ENCODE data around the gene TRAK1. TPM values are rescaled to one million over a fixed set of nuclear protein-coding genes. Genes with fewer than 3 reads are reported as not detected.

TRAK1 gene
- polyA plus RNA-seq, 3 donors, result 6.6 to 40.8 (median 7.0) TPM

GRCh38 chr3:42191443-42191747 is 100.2 kb downstream of the TRAK1 start:
- no peak overlapping the region for H3K4me3 ChIP-seq (replicated peaks in 1 of 3; ENCODE audit: low read depth in 2 of 3, low read length in 3 of 3)
- no peak overlapping the region for H3K4me2 ChIP-seq (replicated peaks; ENCODE audit: extremely low read depth, low read length, poor library complexity, severe bottlenecking)
- peak in 1 of 3 donors; percentile 15 for DNase-seq
- H3K36me3 ChIP-seq (replicated peaks in 1 of 2; ENCODE audit: control insufficient read depth in 1 of 2, insufficient read depth in 2 of 2, low read length in 2 of 2), result peaks cover 48 to 68% of the 10 kb centered on the region in 2 donors
- peak overlapping the region in 1 of 2 donors; percentile 87 for H3K27ac ChIP-seq (ENCODE audit: low read depth in 1 of 2, low read length in 2 of 2)
- H3K4me1 Mint-ChIP-seq, result peaks cover 30% of the 10 kb centered on the region
- no peak overlapping the region for H2AFZ ChIP-seq (ENCODE audit: insufficient read depth, low read depth, low read length, poor library complexity, severe bottlenecking)
- H3K9me3 ChIP-seq (replicated peaks in 1 of 2; ENCODE audit: control insufficient read depth in 1 of 2, insufficient read depth in 1 of 2, low read length in 2 of 2), result no peaks in the 10 kb centered on the region
- TF ChIP-seq CTCF (IDR thresholded peaks at IDR 0.05), result peak; percentile 61
- no peaks in the 10 kb centered on the region for H3K9me3 Mint-ChIP-seq
- peaks cover 56% of the 10 kb centered on the region for H4K20me1 ChIP-seq (ENCODE audit: insufficient read depth, low read length)
- no peak overlapping the region for H3K4me3 Mint-ChIP-seq
- no peaks in the 10 kb centered on the region for H3K27me3 ChIP-seq (ENCODE audit: control insufficient read depth in 2 of 2, insufficient read depth in 2 of 2, low read length in 2 of 2)
- peaks cover 0 to 1% (median 0%) of the 10 kb centered on the region in 3 donors for H3K27me3 Mint-ChIP-seq (ENCODE audit: low read depth in 3 of 3)
- H3K4me1 ChIP-seq (ENCODE audit: control insufficient read depth in 1 of 2, insufficient read depth in 2 of 2, low read length in 2 of 2), result peaks cover 28 to 31% of the 10 kb centered on the region in 2 donors
- H3K79me2 ChIP-seq (ENCODE audit: insufficient read depth, low read length), result no peaks in the 10 kb centered on the region
- H3K36me3 Mint-ChIP-seq, result peaks cover 64 to 82% of the 10 kb centered on the region in 2 donors
- intact Hi-C loops (cut with micrococcal nuclease), result loop anchor here in 1 of 2 donors (10.0 kb wide), 1 partner anchor 297 kb away; no protein-coding TSS in a partner anchor
- 27% methylated on average over 2 of the region's 4 CpGs for WGBS (ENCODE audit: insufficient coverage)
- peak overlapping the region; percentile 6 for H3K9ac ChIP-seq (ENCODE audit: insufficient read depth, low read length, poor library complexity, severe bottlenecking)
- H3K27ac Mint-ChIP-seq, result peak overlapping the region in 6 of 7 donors; percentile 10 to 72 (median 54)

- 47% methylated on average over 7 of the region's 8 CpGs for WGBS (ENCODE audit: insufficient coverage)
- H3K79me2 ChIP-seq (ENCODE audit: insufficient read depth, low read length), result no peaks in the 10 kb centered on the region
- H3K27me3 ChIP-seq (ENCODE audit: control insufficient read depth in 2 of 2, insufficient read depth in 2 of 2, low read length in 2 of 2), result no peaks in the 10 kb centered on the region
- H3K4me1 Mint-ChIP-seq, result peaks cover 30% of the 10 kb centered on the region
- peak; percentile 37 to 81 (median 50) for DNase-seq
- no peak for TF ChIP-seq CTCF (IDR thresholded peaks at IDR 0.05)
- intact Hi-C loops (cut with micrococcal nuclease), result loop anchor here in 1 of 2 donors (10.0 kb wide), 1 partner anchor 298 kb away; no protein-coding TSS in a partner anchor
- no peaks in the 10 kb centered on the region for H3K9me3 ChIP-seq (replicated peaks in 1 of 2; ENCODE audit: control insufficient read depth in 1 of 2, insufficient read depth in 1 of 2, low read length in 2 of 2)
- peak overlapping the region; percentile 17 to 87 for H3K27ac ChIP-seq (ENCODE audit: low read depth in 1 of 2, low read length in 2 of 2)
- H3K9ac ChIP-seq (ENCODE audit: insufficient read depth, low read length, poor library complexity, severe bottlenecking), result peak overlapping the region; percentile 32
- H3K4me3 Mint-ChIP-seq, result peak overlapping the region in 1 of 2 donors; percentile 35
- peaks cover 50% of the 10 kb centered on the region for H4K20me1 ChIP-seq (ENCODE audit: insufficient read depth, low read length)
- peaks cover 67 to 83% of the 10 kb centered on the region in 2 donors for H3K36me3 Mint-ChIP-seq
- peak overlapping the region in 1 of 3 experiments; percentile 21 for H3K4me3 ChIP-seq (replicated peaks in 1 of 3; ENCODE audit: low read depth in 2 of 3, low read length in 3 of 3)
- H3K4me2 ChIP-seq (replicated peaks; ENCODE audit: extremely low read depth, low read length, poor library complexity, severe bottlenecking), result peak overlapping the region; percentile 42
- no peak overlapping the region for H2AFZ ChIP-seq (ENCODE audit: insufficient read depth, low read depth, low read length, poor library complexity, severe bottlenecking)
- peak overlapping the region; percentile 71 to 97 (median 89) for H3K27ac Mint-ChIP-seq
- H3K27me3 Mint-ChIP-seq (ENCODE audit: low read depth in 3 of 3), result peaks cover 0 to 1% (median 0%) of the 10 kb centered on the region in 3 donors
- H3K4me1 ChIP-seq (ENCODE audit: control insufficient read depth in 1 of 2, insufficient read depth in 2 of 2, low read length in 2 of 2), result peaks cover 28 to 31% of the 10 kb centered on the region in 2 donors
- H3K36me3 ChIP-seq (replicated peaks in 1 of 2; ENCODE audit: control insufficient read depth in 1 of 2, insufficient read depth in 2 of 2, low read length in 2 of 2), result peaks cover 50 to 71% of the 10 kb centered on the region in 2 donors
- H3K9me3 Mint-ChIP-seq, result no peaks in the 10 kb centered on the region
Observed at GRCh38 chr3:42192334-42193200, 101.4 kb downstream of the TRAK1 start.

Measured in CD14-positive monocyte (primary cell).